HG03432 (cell line): ENCODE data around the gene GIT1.

Source experiments
- ATAC-seq: cut with Tn5 transposase; IDR thresholded peaks from one replicate; pipeline ENCODE4 v1.9.1; 2021; ENCODE audit warnings: mild to moderate bottlenecking, moderate library complexity; ENCODE audit not compliant: unreplicated experiment

The GIT1 gene

GRCh38 chr17:29524692-29525091 is 64.8 kb downstream of the GIT1 start:
- ATAC-seq: no peak
